GM21526 (cell line): ENCODE results near the gene TTLL11.

Source experiments
- ATAC-seq: cut with Tn5 transposase; IDR thresholded peaks from one replicate; pipeline ENCODE4 v1.9.1; 2021; ENCODE audit warnings: moderate library complexity; ENCODE audit not compliant: unreplicated experiment, low FRiP score

TTLL11 gene

DNA sequence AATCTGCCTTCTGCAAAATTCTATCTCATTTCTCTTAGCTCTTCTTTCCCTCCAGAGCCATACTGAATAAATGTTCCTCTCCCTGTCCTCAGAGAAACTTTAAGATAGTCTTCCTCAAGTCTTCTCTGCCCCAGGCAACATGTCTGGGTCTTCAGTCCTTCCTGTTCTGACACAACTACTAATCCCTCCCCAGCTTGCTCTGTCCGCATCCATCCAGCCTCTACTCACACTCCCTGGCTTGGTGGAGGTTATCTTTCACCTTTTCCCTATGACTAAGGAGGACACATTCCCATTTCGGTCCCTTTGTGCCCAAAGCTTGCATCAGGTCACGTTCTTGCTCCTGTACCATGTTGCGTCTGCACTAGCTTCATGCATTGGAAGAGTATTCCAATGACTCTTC lies 143.3 kb downstream of the TTLL11 start:
- no peak for ATAC-seq

DNA sequence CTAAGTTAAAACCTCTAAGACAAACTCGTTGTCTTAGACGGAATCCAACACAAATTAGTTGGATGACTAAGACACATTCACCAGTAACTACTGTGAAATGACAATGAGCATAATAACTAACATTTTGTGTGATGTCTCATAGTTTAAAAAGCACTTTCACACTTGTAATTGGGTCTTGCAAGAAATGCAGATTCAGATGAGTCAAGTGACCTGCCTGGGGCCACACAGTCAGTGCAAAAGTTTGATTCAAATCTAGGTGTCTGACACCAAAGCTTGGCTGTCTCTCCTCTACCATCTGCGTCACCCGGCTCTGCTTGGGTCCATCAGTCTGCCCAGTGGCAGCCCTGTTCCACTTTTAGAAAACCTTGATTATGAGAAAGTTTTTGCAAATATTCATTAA lies 143.7 kb downstream of the TTLL11 start:
- no peak for ATAC-seq

DNA sequence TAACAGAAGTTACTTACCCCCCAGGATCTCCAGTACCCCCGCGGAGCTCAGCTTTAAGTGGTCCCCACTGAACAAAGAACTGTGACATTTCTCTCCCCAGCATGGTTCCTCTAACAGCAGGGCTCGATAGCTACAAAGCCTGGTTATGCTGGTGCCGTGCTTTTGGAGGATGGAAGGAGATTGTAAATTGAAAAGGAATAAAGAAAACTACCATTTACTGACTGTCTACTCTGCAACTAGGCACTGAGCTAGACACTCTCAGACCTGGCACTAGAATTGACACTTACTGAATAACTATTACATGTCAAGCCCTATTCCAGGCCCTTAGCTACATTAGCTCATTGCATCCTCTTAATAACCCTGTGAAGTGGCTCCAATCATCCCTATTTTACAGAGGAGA lies 145.3 kb downstream of the TTLL11 start:
- no peak for ATAC-seq

DNA sequence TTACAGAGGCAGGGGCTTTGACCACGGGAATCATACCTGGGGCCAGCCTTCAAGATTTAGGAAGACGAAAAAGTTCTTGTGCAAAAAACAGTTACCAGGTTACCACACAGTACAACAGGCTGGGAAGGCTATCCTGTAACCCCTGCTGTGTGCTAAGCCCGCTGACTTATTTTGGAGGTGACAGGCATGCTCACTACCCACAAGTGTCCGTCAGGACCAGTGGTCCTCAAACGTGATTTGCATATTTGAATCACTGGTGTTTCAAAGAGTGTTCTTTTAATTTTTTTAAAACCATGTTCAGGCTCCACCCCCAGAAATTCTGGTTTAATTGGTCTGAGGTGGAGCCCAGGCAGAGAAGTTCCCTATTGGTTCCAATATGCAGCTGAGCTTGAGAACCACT lies 146.6 kb downstream of the TTLL11 start:
- ATAC-seq = no peak

DNA sequence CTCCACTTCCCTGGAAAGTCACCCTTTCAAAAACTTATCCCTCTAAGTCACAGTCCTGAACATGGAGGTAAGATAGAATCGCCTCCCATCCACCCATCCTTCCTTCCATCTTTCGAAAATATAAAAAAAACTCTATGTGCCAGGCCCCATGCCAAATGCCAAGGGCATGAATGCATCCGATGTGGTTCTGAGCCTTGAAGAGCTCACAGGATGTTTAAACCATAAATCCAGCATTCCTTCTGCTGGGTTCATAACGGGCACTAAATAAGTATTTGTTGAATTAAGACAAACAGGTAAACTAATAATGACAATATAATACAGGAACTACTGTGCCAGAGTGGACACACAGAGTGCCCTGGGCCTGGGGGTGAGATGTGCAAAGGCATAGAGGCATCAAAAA lies 147.3 kb downstream of the TTLL11 start:
- ATAC-seq = no peak

DNA sequence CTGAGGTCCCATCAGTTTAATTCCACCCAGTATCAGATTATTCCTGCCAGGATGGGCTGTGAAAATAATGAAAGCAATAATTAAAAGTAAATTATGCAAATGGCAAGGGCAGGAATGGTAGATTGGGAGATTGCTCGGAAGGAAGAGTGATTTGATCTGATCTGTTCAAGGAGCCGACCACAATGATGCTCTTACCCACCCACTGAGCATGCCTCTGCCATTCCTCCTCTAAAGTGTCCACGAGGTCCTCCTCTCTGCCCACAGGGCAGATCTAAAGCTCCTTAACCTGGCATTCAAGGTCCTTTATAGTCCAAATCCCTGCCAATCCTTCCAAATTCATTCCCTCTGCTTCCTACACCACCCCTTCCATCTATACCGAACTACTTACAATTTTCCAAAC lies 147.8 kb downstream of the TTLL11 start:
- ATAC-seq = no peak

DNA sequence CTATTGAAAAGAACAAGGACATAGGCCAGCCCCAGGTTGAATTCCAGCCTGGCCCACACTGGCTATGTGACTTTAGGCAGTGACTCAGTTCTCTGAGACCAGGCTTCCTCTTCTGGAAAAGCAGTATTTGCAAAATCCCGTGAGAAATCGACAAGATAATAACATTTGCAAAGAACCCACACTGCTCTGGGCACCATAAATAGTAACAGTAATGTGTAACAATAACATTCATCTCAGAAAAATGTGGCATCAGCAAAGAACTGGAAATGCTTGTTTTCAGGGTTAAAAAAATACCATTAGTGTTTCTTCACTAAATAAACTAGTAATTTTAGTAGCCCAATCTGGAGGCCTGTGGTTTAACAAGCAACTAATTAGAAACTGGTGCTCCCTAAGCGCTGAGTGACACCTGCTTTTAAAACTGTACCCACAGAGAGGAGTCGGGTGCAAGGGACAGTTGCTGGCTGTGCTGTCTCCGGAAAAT lies 148.4 kb downstream of the TTLL11 start:
- ATAC-seq = no peak

DNA sequence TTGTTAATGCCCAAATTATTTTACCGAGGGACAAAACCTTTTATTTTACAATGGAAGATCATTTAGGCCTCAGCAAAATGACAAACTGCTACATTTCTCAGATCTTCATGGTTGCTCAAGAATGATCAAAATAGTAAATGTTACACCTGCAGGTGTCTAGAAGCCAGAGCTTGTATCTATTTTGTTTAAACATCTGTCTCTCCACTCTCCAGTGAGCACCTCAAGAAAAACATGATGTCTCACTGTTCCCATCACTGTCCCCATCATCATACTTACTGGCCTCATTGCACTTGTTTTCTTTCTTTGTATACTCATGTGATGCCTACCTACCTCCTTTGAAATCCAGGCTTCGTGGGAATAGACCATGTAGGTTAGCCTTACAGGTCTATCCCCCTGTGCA lies 149.6 kb downstream of the TTLL11 start:
- ATAC-seq = no peak

DNA sequence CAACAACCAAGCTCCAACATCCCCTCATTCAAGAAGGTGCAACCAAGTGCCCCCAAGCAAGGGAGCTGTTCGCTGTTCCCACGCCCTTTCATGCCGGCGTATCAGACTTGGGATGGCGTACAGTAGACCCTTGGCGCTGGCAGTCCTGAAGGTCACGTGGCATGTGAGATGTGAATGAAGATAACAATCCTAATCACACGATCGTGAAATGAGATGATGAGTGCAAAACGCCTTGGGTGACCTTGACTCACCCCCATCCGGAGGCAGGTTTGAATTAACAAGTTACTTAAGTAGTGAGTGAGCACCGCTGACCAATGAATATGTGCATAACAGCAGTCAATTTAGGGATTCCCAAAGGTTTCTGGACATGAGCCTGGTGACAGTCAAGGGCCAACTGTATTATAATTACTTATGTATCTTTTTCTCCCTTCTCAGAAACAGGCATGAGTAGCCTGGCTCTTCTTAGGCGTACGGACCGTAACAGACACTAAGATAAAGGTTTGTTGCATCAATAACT lies 150.2 kb downstream of the TTLL11 start:
- no peak for ATAC-seq

DNA sequence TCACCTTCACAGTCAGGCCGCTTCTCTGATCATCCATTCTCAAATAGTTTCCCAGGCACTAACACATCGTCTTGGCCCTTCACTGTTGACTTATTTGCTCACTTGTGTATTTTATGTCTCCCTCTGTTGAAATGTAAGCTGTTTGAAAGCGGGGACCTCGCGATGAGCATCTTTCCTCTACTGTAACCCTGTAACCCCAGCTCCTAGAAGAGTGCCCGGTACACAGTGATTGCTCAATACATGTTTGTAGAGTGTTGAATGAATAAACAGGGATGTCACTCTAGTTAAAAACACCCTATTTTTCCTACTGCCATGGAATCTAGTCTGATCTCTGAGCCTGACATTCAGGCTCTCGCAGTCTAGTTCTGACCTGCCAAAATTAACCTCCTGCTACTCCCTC lies 150.8 kb downstream of the TTLL11 start:
- no peak for ATAC-seq

DNA sequence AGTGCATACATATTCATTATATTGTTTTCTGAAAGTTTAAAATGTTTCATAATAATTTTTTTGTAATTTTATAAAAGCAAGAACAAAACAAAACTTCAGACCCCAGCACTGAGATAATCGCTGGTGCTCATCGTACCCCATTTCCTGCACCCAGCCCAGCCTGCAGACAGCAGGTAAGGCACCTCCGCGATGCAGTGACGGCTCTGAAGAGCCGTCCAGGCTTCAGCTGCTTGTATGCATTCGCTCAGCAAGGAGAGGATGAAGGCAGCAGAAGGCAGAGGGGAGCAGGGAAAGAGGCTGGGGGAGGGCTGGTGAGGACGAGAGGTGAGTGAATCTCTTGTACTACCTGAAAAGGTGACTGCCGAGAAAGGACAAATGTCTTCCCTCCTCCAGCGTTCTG lies 153.5 kb downstream of the TTLL11 start:
- no peak for ATAC-seq

DNA sequence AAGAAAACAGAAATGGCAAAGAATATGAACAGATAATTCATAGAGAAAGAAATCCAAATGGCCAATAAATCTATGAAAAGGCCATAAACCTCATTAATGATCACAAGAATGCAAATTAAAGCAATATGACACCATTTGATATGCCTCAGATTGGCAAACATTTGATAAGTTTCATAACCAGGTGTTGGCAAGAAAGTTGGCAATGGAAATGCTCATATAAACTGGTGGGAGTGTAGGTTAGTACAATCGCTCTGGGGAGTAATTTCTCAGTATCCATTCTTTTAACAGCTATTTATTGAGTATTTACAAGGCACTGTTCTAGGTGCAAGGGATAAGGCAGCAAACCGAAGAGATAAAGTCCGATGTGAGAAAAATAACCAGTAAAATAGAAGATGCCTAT lies 154.5 kb downstream of the TTLL11 start:
- ATAC-seq = no peak

DNA sequence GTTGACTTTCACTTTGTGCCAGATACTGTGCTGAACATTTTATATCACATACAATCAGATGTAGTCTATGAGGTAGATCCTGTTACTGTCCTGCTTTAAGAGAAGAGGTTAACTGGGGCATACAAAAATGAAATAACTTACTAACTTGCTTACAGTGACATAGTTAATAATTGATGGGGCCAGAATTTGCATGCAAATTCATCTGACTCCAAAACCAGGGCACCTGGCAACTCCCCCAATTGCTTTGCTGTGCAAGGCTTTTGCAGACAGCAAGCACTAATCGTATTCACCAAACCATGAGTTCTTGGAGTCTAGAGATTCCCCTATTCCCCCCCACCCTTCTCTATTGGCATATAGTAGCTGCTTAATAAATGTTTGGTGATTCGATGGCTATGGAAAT lies 155.9 kb downstream of the TTLL11 start:
- no peak for ATAC-seq

DNA sequence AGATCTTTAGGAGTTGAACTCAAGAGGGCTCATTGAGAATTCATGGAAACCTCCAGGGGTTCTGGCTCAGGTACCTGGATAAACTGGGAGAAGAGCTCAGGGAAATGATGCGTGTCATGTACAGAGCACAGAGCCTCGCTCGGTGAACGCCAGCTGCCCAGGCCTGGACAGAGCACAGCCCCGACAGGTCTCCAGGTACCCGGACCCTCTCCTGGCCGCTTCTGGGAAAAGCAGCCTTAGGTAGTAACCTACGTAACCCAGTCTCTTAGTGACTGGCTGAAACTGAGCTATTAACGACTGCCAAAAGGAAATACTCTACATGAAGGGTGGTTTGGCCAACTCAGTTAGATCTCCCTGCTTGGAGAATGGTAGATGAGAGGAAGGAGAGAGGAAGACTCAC lies 157.4 kb downstream of the TTLL11 start:
- ATAC-seq = no peak

DNA sequence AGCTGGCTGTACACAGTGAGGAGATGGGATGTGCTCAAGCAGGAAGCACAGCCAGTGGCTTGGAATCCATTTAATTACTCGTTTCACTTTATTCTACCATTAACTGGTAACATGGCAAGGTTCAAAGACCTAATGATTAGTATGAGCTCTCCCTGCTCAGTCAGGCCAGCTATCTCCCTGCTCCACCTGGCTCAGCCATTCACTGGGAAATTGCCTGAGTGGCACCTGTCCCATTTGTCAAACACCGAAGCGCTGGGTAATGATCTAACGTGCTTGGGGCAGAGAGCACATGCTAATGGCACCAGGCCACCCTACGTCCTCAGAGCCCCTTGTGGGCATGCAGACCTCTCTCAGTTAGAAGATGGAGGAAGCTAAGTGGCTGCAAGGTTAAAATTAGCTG lies 162.2 kb downstream of the TTLL11 start:
- no peak for ATAC-seq

DNA sequence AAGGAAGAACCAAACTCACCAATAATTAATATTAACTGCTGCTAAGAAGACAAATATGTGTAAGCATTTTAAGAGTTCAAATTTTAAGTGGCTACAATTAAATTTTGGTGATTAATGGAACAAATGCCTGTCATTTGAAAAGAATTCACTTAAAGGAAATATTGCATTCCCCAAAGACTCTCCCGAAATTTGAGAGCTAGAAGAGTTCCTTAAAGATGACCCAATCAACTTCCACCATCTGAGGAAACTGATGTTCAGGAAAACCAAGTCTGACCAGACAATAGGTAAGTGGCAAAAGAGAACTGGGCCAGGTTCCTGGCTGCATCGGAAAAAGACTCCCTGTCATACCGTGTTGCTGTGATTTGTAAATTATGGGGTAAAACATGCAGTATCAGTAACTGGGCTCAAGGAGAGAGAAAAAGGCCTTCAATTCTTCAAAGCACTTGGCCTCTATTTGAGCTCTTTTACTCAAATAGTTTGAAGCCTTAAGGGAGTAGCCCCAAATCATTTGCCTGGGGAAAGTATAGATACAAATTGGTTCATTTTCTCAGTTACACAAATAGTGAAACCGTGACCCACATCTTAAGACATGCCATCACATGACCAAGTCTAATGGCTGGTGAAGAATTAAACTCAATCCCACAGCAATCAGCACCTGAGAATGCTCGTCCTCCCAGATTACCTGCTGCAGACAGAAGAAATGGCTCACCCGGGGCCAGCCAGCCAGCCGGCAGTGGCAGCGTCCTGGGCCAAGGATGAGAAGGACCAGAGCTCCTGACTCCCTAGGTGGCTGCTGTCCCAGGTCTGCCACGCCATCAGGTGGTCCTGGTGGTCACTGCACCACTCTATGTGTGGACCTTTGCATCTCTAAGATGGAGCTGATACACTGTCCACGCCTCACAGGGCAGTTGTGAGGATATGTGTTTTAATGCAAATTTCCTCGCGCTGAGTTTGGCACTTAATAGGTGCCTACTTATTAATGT lies 162.9 kb downstream of the TTLL11 start:
- no peak for ATAC-seq

DNA sequence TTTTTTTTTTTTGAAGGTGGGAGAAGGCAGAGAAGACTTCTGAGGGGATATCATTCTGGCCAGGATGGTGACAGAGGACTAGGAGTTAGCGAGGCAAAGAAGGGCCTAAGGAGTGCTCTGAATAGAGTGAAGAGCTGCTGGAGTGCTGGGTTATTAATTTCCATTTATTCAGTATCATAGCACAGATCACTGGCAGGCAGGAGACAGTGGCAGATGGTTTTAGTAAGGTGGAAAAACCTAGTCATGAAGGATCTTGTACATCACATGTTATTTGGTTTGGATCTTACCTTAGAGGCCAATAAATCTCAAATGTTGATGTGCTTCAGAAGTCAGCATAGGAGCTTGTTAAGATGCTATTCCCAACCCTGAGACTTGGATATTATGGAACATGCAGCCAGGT lies 165.5 kb downstream of the TTLL11 start:
- no peak for ATAC-seq

DNA sequence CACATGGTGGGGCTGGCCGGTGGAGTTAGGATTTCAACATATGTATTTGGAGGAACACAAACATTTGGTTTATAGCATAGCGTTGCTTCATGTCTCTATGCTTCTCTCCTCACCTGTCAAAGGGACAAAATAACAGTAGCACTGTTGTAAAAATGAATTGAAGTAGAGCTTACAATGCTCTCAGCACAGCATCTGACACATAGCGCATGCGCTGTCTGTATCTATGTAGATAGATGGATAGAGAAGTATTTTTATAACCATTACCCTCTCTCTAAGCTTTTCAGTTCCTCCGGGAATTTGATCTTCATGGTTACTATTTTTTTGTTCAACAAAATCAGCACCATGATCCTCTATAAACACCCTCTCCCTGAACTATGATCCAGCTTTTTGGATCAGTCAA lies 166.0 kb downstream of the TTLL11 start:
- no peak for ATAC-seq

DNA sequence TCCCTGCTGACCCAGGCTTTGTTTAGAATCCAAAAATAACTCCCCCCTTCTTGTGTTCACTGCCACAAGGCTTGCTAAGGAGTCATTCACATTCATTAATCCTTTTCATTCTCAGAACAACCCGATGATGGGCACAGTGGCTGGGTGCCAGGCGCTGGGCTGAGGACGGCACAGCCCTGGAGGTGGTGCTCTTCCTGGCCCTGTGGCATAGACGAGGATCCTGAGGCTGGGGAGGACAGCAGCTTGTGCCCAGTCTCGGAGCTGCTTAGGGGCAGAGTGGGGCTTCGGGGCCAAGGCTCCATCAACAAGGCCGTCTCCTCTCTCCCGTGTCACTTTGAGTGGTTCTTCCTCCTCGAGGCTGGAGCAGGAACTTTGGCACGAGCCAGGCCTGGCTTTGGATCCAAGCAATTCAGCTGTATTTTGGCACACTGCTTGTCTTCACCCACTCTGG lies 166.7 kb downstream of the TTLL11 start:
- no peak for ATAC-seq

DNA sequence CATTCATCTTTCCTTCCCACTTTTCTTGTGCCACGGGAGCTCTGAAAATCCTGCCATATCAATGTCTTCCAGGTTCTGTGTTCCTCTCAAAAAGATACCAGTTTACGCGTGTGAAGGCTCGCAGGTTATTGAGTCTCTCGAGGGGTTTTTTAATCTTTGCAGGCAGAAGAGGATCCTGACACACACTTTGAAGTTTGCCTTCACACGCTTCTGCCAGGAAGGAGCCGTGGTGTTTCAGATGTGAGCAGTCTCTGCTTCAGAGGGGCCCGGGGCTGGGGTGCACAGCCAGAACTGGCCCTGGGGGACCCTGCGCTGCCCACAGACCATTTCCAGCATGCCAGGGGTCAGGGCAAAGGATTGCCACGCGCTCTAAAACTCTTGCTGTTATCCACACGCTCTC lies 167.2 kb downstream of the TTLL11 start:
- no peak for ATAC-seq

DNA sequence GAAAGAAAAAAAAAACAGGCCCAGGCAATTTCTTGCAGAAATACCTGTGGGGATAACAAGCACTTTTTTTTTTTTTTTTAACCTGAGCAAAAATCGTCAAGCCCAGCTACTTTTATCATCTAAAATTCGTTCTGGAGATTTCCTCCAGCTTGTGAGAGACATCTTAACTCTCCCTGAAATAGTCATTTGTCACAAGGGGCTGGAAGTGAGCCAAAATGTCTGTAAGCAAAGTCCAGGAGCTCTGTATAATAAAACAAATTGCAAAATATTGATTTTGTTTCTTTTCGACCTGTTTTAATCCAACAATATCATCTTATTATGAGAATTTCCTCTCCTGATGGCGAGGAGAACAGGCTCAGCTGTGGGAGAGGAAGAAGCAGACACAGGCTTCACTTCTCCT lies 168.4 kb downstream of the TTLL11 start:
- no peak for ATAC-seq

DNA sequence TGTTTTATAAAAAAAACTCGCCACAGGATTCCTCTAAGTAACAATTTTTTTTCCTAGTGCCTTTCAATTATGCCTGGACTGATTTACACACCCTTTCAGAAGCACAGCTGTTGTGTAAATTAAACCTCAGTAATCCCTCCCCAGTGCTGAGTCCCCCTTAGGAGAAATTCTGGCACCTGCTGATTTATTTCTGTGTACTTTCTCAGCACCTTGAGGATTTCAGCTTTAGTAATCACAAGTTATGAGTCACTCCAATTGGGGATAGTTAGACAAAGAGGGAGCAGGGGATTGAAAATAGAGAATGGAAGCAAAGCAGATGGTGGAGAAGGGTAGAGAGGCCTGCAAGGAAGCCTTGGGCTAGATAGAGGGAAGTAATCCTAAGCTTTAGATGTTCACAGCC lies 171.7 kb downstream of the TTLL11 start:
- ATAC-seq = no peak
